GM12801 (cell line): Measurements from ENCODE around the gene PLCB3.

Experiments
- TF ChIP-seq, protein P1 (sequence below): IDR thresholded peaks from one replicate; pipeline ENCODE4 v1.5.1; 2011; ENCODE audit warnings: control low read depth; ENCODE audit not compliant: insufficient read length; ENCODE audit errors: extremely low read depth

The PLCB3 gene

DNA sequence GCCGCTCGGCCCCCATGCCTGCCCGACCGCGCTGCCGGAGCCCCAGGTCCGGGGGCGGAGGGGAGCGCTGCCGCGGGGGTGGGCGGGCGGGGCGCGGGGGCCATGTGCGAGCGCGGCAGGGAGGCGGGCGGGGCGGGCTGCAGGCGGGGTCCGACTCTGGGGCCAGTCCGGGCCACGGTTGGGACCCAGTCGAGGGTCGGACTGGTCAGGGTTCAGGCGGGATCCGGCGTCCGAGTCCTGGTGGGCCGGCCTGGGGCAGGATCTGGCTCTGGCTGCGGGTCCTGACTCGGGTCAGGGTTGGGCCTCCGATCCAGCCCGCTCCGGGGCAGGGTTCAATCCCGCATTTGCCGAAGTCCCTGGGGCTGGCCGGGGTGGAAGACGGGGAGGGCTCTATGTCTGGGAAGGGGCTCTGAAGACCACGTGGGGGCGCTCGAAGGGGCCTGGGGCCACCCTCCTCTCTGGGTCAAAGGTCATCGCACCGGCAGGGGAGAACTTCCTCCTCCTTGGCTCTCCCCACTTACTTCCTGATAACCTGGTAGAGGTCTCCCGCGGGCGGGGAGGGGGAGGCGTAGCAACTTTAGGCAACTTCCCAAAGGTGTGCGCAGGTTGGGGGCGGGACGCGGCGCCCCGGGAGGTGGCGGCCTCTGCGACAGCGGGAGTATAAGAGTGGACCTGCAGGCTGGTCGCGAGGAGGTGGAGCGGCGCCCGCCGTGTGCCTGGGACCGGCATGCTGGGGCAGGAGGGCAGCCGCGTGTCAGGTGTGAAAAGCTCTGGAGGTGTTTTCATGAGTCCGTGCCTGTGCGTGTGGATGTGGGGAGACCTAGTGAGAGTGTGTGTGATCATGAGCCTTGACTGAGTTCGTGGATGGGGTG, 54.6 kb downstream of the PLCB3 start:
- TF ChIP-seq, protein P1, sequence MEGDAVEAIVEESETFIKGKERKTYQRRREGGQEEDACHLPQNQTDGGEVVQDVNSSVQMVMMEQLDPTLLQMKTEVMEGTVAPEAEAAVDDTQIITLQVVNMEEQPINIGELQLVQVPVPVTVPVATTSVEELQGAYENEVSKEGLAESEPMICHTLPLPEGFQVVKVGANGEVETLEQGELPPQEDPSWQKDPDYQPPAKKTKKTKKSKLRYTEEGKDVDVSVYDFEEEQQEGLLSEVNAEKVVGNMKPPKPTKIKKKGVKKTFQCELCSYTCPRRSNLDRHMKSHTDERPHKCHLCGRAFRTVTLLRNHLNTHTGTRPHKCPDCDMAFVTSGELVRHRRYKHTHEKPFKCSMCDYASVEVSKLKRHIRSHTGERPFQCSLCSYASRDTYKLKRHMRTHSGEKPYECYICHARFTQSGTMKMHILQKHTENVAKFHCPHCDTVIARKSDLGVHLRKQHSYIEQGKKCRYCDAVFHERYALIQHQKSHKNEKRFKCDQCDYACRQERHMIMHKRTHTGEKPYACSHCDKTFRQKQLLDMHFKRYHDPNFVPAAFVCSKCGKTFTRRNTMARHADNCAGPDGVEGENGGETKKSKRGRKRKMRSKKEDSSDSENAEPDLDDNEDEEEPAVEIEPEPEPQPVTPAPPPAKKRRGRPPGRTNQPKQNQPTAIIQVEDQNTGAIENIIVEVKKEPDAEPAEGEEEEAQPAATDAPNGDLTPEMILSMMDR, result no peak

DNA sequence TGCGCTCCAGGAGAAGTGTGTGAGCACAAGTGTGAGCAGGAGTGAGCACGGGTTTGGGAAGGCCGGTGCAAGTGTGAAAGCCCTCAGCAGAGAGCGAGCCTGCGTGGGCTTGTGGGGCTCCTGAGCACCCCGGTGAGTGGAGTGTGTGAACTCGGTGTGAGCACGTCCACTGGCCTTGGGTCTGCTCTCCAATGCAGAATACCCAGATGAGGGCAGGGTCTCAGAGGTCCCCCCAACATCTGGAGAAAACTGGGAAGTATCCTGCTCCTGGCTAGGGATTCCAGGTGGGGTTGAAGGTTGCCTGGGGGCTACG, 55.2 kb downstream of the PLCB3 start:
- TF ChIP-seq, protein P1, result no peak

DNA sequence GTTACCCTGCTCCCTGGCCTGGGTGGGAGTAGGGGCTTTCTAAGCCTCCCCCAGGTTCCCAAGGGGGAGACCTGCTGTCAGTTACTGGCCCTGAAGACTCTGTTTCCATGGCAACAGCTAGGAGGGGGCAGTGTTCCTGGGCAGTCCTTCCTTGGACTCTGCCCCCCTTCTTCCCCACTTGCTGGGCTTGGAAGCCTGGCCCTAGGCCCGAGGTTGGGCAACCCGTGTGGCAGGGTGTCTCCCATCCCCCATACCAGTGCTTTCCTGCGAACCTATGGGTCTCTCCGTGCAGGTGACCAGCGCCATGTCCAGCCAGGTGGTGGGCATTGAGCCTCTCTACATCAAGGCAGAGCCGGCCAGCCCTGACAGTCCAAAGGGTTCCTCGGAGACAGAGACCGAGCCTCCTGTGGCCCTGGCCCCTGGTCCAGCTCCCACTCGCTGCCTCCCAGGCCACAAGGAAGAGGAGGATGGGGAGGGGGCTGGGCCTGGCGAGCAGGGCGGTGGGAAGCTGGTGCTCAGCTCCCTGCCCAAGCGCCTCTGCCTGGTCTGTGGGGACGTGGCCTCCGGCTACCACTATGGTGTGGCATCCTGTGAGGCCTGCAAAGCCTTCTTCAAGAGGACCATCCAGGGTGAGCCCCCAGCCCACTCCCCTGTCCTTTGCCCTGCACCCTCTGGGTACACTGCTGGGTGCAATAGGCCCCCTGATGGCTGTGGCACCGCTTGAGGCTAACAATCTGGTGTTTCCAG, 55.7 kb downstream of the PLCB3 start:
- TF ChIP-seq, protein P1, result no peak

DNA sequence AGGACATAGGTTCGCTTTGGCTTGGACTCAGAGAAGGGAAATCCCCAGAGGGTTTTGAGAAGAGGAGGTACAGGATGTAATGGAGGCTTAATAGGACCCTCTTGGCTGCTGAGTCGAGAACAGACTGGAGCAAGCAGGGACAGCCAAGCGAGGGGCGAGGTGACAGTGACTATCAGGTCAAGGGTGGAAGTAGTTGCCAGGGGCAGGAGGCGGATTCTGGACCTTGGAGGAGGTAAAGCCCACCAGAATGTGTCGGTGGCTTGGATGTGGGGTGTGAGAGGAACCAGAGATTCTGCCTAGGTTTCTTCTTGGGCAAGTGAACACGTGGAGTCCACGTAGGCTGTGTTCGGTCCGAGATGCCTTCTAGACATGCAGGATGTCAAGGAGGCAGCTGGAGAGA, 61.6 kb downstream of the PLCB3 start:
- TF ChIP-seq, protein P1, result no peak

DNA sequence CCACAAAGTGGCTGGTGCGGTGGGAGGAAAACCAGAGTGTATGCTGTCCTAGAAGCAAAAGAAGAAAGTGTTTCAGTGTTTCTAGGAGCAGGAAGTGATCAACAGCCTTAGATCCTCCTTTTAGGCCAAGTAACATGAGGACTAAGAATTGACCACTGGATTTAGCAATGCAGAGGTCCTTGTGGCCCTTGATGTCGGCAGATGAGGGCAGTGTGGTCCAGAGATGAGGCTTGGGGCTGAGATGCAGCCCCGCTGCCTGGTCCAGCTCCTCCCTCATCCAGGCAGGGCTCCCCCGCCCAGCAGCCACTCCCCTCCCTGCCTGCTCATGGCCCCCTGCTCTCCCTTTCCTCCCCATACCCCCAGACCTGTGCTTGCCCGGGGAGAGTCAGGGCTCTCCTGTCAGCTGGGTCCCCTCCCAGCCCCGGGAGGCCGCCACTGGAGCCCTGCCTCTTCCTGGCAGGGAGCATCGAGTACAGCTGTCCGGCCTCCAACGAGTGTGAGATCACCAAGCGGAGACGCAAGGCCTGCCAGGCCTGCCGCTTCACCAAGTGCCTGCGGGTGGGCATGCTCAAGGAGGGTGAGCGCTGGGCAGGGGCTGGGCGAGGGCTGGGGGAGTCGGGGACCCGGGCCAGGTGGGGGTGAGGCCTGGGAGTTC, 62.3 kb downstream of the PLCB3 start:
- TF ChIP-seq, protein P1, result no peak

DNA sequence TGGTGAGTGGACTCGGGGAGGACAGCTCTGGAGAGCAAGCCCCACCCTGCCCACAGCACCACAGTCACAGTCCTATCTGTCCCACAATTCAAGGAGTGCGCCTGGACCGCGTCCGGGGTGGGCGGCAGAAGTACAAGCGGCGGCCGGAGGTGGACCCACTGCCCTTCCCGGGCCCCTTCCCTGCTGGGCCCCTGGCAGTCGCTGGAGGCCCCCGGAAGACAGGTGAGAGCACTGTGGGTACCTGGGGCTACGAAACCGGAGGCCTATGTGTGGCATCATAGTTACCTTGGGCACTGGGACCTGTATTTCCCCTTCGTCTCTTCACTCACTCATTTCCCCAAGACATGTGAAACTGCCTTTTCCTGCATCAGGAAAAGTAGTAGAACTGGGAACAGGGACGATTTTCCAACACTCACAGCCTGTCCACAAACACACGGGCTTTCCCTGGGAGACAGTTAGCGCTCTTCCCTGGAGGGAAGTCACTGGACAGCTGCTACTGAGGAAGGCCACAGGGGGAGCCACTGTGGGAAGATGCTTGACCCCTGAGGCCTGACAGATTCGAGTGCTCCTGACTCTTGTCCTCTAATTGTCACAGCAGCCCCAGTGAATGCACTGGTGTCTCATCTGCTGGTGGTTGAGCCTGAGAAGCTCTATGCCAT, 62.9 kb downstream of the PLCB3 start:
- TF ChIP-seq, protein P1, result no peak
